SK-N-SH (cell line): ENCODE measurements around the gene TTC31. TPM values are rescaled to one million over a fixed set of nuclear protein-coding genes. Genes with fewer than 3 reads are reported as not detected.

Source experiments
- CTCF ChIA-PET: fragments of 300-600, 350-600 bp; formaldehyde crosslinking; extraction: SDS; loops from one replicate; lab custom pipeline; 2021; lab: Yijun Ruan, JAX
- POLR2A ChIA-PET: fragments of 350-600 bp; sonication (Branson Sonifier 250); formaldehyde crosslinking; extraction: SDS; loops from one replicate; lab custom pipeline; 2020; ENCODE audit warnings: antibody characterized with exemption, inconsistent platforms; lab: Yijun Ruan, JAX
- DNase-seq: peaks from one replicate; pipeline ENCODE4 v3.0.0; 2012
- H2AFZ ChIP-seq: fragments of 200-600 bp; sonication (generic); 2 replicates; pipeline ENCODE4 v1.8.1; 2016; ENCODE audit warnings: antibody characterized with exemption, mild to moderate bottlenecking, low read depth
- H3F3A ChIP-seq: fragments of 200-600 bp; sonication (generic); replicated peaks from 2 replicates; pipeline ENCODE3; 2016; ENCODE audit warnings: antibody characterized with exemption, mild to moderate bottlenecking; ENCODE audit not compliant: insufficient read depth
- H3K27ac ChIP-seq, 2 experiments: fragments of 200-500 bp in 1 of 2; fragments of 200-600 bp in 1 of 2; sonication (Bioruptor generic) in 1 of 2; sonication (generic), shearing (Covaris generic) in 1 of 2; 2 replicates each; pipeline versions ENCODE4 v1.5.1 to v1.6.1; 2014 to 2016; ENCODE audit warnings: low read depth in 2 of 2, inconsistent platforms in 1 of 2, low read length in 1 of 2, mild to moderate bottlenecking in 1 of 2, mixed read lengths in 1 of 2
- H3K27me3 ChIP-seq: fragments of 200-600 bp; sonication (generic), shearing (Covaris generic); 2 replicates; pipeline ENCODE4 v1.6.1; 2016; ENCODE audit warnings: mixed run types; ENCODE audit not compliant: insufficient read depth
- H3K36me3 ChIP-seq, 2 experiments: fragments of 200-500 bp in 1 of 2; fragments of 200-600 bp in 1 of 2; sonication (Bioruptor generic) in 1 of 2; sonication (generic) in 1 of 2; replicated peaks in 1 of 2; 2 replicates each; pipeline versions ENCODE3 to v1.5.1; 2014 to 2016; ENCODE audit warnings: low read length in 1 of 2, mild to moderate bottlenecking in 1 of 2; ENCODE audit not compliant: insufficient read depth in 2 of 2, control insufficient read depth in 1 of 2
- H3K4me1 ChIP-seq, 2 experiments: fragments of 200-500 bp in 1 of 2; fragments of 200-600 bp in 1 of 2; sonication (Bioruptor generic) in 1 of 2; sonication (generic), shearing (Covaris generic) in 1 of 2; 2 replicates each; pipeline versions ENCODE4 v1.5.1 to v1.6.1; 2014 to 2016; ENCODE audit warnings: low read depth in 1 of 2, low read length in 1 of 2, mixed run types in 1 of 2; ENCODE audit not compliant: insufficient read depth in 2 of 2, control insufficient read depth in 1 of 2
- H3K4me2 ChIP-seq: fragments of 200-600 bp; sonication (generic), shearing (Covaris generic); 2 replicates; pipeline ENCODE4 v1.6.1; 2017; ENCODE audit warnings: mixed run types
- H3K4me3 ChIP-seq, 2 experiments: fragments of 200-500 bp in 1 of 2; fragments of 200-600 bp in 1 of 2; sonication (Bioruptor generic) in 1 of 2; sonication (generic), shearing (Covaris generic) in 1 of 2; 2 replicates each; pipeline versions ENCODE4 v1.5.1 to v1.8.1; 2014 to 2016; ENCODE audit warnings: low read depth in 2 of 2, inconsistent platforms in 1 of 2, low read length in 1 of 2, mild to moderate bottlenecking in 1 of 2, mixed read lengths in 1 of 2, moderate library complexity in 1 of 2
- H3K79me2 ChIP-seq: fragments of 200-600 bp; sonication (generic); 2 replicates; pipeline ENCODE4 v1.8.1; 2017; ENCODE audit warnings: mild to moderate bottlenecking; ENCODE audit not compliant: insufficient read depth
- H3K9ac ChIP-seq: fragments of 200-600 bp; sonication (generic); 2 replicates; pipeline ENCODE4 v1.6.1; 2017; ENCODE audit warnings: mixed run types
- H3K9me2 ChIP-seq: fragments of 200-600 bp; sonication (generic); 2 replicates; pipeline ENCODE4 v1.6.1; 2017; ENCODE audit warnings: mixed run types
- H3K9me3 ChIP-seq: fragments of 200-600 bp; sonication (generic); 2 replicates; pipeline ENCODE4 v1.6.1; 2017; ENCODE audit warnings: mixed run types, mild to moderate bottlenecking, moderate library complexity
- H4K20me1 ChIP-seq: fragments of 200-600 bp; sonication (generic); 2 replicates; pipeline ENCODE4 v1.6.1; 2017; ENCODE audit warnings: mild to moderate bottlenecking, mixed run types; ENCODE audit not compliant: insufficient read depth
- CHD2 ChIP-seq: fragments of 150-350 bp; IDR thresholded peaks from 2 replicates; pipeline ENCODE4 v1.6.1; 2018; ENCODE audit warnings: low read length; ENCODE audit not compliant: partially characterized antibody
- EP300 ChIP-seq, 2 experiments: IDR thresholded peaks; 2 replicates each; pipeline versions ENCODE4 v1.4.0 to v1.6.1; 2012; ENCODE audit warnings: borderline replicate concordance in 1 of 2, low read depth in 1 of 2, low read length in 1 of 2
- FOSL2 ChIP-seq: IDR thresholded peaks from 2 replicates; pipeline ENCODE4 v1.4.0; 2012; ENCODE audit warnings: low read depth, mild to moderate bottlenecking, moderate library complexity, borderline replicate concordance
- MXI1 ChIP-seq: IDR thresholded peaks from 2 replicates; pipeline ENCODE4 v1.6.1; 2012; ENCODE audit warnings: mild to moderate bottlenecking, low read depth, low read length, improper control_type of control experiment
- POLR2AphosphoS5 ChIP-seq: IDR thresholded peaks from 2 replicates; pipeline ENCODE4 v1.6.1; 2012; ENCODE audit warnings: low read depth, low read length
- SIN3A ChIP-seq: IDR thresholded peaks from 2 replicates; pipeline ENCODE4 v1.6.1; 2012; ENCODE audit warnings: low read depth, mild to moderate bottlenecking, low read length, moderate library complexity, borderline replicate concordance
- TCF12 ChIP-seq: IDR thresholded peaks from 2 replicates; pipeline ENCODE4 v1.4.0; 2012
- WGBS: methylation state at CpG from one replicate; pipeline ENCODE4 v1.1.6; 2017; ENCODE audit warnings: low lambda C conversion rate; 5-methylcytosine and 5-hydroxymethylcytosine counted together
- polyA plus RNA-seq, 3 experiments: library from polyadenylated mRNA; depleted of rRNA; stranded (reverse); fragments of >200 nt; gene quantifications; 2 replicates each; pipeline ENCODE4 v1.2.3, GENCODE V29; 2012
- TF ChIP-seq, protein P1 (sequence below): IDR thresholded peaks from 2 replicates; pipeline ENCODE4; 2012
- TF ChIP-seq, protein P2 (sequence below): IDR thresholded peaks from 2 replicates; pipeline ENCODE4 v1.4.0; 2012; ENCODE audit warnings: low read depth

TTC31 gene
- polyA plus RNA-seq, 1 of the 3 experiments (the other 2 are of a cell fraction): 27.9 TPM

DNA sequence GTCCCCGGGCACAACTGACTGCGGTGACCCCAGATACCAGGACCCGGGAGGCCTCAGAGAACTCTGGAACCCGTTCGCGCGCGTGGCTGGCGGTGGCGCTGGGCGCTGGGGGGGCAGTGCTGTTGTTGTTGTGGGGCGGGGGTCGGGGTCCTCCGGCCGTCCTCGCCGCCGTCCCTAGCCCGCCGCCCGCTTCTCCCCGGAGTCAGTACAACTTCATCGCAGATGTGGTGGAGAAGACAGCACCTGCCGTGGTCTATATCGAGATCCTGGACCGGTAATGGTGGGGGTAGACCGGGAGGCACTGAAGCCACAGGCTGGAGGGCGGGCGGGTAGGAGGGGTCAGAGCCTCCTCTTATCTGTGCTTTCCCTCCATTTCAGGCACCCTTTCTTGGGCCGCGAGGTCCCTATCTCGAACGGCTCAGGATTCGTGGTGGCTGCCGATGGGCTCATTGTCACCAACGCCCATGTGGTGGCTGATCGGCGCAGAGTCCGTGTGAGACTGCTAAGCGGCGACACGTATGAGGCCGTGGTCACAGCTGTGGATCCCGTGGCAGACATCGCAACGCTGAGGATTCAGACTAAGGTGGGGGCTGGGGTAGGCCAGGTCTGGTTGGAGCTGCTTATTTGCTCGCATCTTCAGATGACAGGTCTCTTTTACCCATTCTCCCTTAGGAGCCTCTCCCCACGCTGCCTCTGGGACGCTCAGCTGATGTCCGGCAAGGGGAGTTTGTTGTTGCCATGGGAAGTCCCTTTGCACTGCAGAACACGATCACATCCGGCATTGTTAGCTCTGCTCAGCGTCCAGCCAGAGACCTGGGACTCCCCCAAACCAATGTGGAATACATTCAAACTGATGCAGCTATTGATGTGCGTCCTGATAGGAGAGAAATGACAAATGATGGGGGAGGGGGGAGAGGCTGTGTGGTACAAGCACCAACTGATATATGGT is 47.6 kb downstream of the TTC31 start:
- 10% methylated on average over 26 of the region's 54 CpGs for WGBS

DNA sequence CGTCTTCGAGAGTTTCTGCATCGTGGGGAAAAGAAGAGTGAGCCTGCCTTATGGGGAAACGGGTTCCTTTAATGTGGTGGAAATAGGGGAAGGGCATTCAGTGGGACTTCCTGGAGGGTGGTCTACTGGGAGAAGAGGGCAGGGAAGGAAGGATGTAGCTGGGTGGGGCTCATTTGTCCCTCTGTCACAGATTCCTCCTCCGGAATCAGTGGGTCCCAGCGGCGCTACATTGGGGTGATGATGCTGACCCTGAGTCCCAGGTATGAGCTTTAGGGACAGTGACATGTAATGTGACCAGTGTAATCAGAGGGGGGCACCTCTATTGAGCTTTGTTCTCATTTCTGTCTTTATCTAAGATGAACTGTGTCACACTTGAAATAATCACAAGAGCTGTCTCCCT is 48.8 kb downstream of the TTC31 start:
- Histone ChIP-seq H3K4me2 (peak overlapping the region; percentile 85), H3K79me2 (peaks cover 45% of the 10 kb centered on the region), H3F3A (peaks cover 18% of the 10 kb centered on the region), H3K9ac (no peak overlapping the region), H2AFZ (no peak overlapping the region), H3K4me1 (peaks cover 13 to 22% of the 10 kb centered on the region in 2 experiments), H3K27ac (peak overlapping the region in 1 of 2 experiments; percentile 87; a peak in 1 of 4 replicates), H4K20me1 (no peaks in the 10 kb centered on the region), H3K27me3 (no peaks in the 10 kb centered on the region), H3K4me3 (peak overlapping the region; percentile 83 to 99; a peak in 1 of 4 replicates), H3K36me3 (peaks cover 25 to 40% of the 10 kb centered on the region in 2 experiments), H3K9me2 (no peaks in the 10 kb centered on the region), H3K9me3 (no peaks in the 10 kb centered on the region)
- ChIA-PET CTCF (interaction anchor here (0.6 to 7.8 kb wide), 33 partner anchors 8 to 282 kb away, joined by 3 to 102 read pairs (median 6); partner anchors contain the start of genes C2orf81, CCDC142, MOGS and MRPL53), POLR2A (interaction anchor here (1.1 to 2.9 kb wide), 6 partner anchors 10 to 59 kb away, joined by 3 to 11 read pairs (median 8); partner anchors contain the start of genes CCDC142, MRPL53, PCGF1 and TTC31)
- peak; percentile 3; the same call in 1 of the 2 replicates for TF ChIP-seq POLR2AphosphoS5
- TF ChIP-seq, protein P1, sequence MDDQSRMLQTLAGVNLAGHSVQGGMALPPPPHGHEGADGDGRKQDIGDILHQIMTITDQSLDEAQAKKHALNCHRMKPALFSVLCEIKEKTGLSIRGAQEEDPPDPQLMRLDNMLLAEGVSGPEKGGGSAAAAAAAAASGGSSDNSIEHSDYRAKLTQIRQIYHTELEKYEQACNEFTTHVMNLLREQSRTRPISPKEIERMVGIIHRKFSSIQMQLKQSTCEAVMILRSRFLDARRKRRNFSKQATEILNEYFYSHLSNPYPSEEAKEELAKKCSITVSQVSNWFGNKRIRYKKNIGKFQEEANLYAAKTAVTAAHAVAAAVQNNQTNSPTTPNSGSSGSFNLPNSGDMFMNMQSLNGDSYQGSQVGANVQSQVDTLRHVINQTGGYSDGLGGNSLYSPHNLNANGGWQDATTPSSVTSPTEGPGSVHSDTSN: no peak
- WGBS: 91% methylated on average over 7 of the region's 7 CpGs
- DNase-seq: no peak

More for the DNA sequence above, 47.6 kb downstream of the TTC31 start:
- Histone ChIP-seq H3K9me3 (no peaks in the 10 kb centered on the region), H4K20me1 (no peaks in the 10 kb centered on the region), H3K4me2 (peak overlapping the region; percentile 85), H3K9ac (peak overlapping the region; percentile 88), H3F3A (peaks cover 18% of the 10 kb centered on the region), H3K36me3 (peaks cover 32 to 51% of the 10 kb centered on the region in 2 experiments), H3K79me2 (peaks cover 45% of the 10 kb centered on the region), H3K4me3 (peak overlapping the region; percentile 83 to 99), H2AFZ (peak overlapping the region; percentile 83), H3K4me1 (peaks cover 13 to 24% of the 10 kb centered on the region in 2 experiments), H3K9me2 (no peaks in the 10 kb centered on the region), H3K27ac (peak overlapping the region; percentile 52 to 87), H3K27me3 (no peaks in the 10 kb centered on the region)
- peak; percentile 77 for DNase-seq
- TF ChIP-seq TCF12 (no peak), CHD2 (peak; percentile 4), FOSL2 (no peak), MXI1 (peak; percentile 81), EP300 (IDR thresholded peaks at IDR 0.05; ENCODE audit: borderline replicate concordance in 1 of 2, low read depth in 1 of 2, low read length in 1 of 2) (no peak), SIN3A (peak; percentile 13; the same call in 1 of the 2 replicates)
- TF ChIP-seq, protein P2, sequence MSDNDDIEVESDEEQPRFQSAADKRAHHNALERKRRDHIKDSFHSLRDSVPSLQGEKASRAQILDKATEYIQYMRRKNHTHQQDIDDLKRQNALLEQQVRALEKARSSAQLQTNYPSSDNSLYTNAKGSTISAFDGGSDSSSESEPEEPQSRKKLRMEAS: peak; percentile 77; the same call in 1 of the 2 replicates
- CTCF ChIA-PET: interaction anchor here (0.9 to 7.8 kb wide), 11 partner anchors 12 to 108 kb away, joined by 3 to 102 read pairs (median 12); partner anchors contain the start of genes CCDC142, LBX2, MRPL53 and PCGF1
- POLR2A ChIA-PET: interaction anchor here (0.7 to 2.9 kb wide), 15 partner anchors 9 to 139 kb away, joined by 3 to 13 read pairs (median 5); partner anchors contain the start of genes CCDC142, INO80B, MRPL53 and PCGF1
